GM18870 (cell line): Measurements from ENCODE around the gene IMMP2L.

ENCODE experiments used
- ATAC-seq: cut with Tn5 transposase; IDR thresholded peaks from one replicate; pipeline ENCODE4 v1.9.1; 2021; ENCODE audit warnings: moderate library complexity; ENCODE audit not compliant: unreplicated experiment

The IMMP2L gene

DNA sequence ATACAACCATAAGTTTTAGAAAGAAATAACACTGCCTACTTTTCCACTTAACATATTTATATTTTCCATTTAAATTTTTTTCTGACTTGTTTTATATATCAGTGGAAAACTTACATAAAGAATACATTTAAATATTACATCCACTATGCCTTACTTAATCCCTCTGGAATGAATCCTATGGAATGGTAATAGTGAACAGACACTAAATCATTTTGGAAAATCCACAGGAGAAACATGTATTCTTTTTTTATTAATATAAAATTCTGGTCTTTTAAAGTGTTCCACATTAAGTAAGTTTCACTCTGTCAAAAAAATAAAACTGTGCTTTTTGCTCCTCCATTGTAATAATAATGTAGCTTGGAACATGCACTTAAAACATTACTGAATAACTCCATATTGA, 708.1 kb downstream of the IMMP2L start:
- ATAC-seq: no peak

DNA sequence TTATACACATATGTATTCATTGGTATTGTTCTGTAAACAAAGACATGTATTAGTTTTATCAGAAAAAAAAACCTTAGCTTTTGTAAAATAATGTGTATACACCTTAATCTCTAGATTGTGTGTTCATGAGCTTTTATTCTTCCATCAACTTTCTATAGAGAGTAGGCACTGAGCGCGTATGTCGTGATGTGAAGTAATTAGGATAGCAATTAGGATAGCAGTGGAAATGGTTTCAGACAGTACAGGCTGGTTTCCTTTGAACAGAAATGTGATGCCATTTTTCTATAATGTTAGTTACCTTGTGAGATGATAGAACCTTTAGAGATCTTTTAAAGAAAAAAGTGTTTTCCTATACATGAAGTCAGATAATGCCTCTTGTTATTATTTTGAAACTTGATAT, 709.0 kb downstream of the IMMP2L start:
- ATAC-seq: no peak

DNA sequence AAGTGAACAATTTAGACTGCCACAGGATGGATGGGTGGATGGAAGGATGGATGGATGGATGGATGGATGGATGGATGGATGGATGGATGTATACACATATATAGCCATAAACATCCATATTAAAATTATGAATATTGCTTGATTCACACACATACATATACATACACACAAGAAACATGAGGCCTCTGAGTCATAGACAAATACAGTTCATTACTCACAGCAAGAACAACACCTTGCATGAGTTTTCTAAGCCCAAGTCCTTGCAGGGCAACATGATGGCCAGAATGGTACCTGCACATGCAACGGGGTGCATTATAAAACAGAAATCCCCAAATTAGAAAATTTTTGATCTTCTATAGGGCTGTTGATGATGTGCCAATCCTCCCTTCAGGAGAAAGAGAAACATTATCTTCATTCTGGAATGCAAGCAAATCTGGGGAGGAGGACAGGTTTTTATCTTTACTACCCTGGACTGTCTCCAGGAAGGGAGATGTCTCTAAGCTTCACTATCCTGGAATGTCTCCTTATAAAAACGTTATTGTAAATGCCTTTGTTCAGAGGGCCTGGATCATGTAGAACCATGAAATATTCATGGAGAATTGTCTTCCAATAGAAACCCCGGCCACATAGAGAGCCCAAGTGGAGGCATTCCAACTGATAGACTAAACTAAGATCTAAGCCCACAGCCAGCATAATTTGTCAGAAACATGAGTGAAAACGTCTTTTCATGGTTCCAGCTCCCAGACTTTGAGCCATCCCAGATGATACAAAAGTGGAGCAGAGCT, 709.9 kb downstream of the IMMP2L start:
- ATAC-seq: no peak

DNA sequence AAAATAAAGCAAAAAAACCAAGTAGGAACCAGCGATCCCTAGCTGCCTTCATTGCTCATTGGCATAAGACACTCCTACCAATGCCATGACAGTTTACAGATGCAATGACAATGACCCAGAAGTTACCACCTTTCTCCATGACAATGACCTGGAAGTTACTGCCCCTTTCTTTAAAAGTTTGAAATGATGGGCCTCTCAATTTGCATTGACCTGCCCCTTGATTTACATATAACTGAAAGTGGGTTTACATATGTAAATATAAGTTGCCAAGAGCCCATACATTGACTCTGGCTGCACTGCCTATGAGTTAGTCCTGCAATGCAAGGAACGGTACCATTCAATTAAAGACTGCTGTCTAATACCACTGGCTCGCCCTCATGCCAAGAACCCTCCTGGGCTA, 712.1 kb downstream of the IMMP2L start:
- ATAC-seq: no peak

DNA sequence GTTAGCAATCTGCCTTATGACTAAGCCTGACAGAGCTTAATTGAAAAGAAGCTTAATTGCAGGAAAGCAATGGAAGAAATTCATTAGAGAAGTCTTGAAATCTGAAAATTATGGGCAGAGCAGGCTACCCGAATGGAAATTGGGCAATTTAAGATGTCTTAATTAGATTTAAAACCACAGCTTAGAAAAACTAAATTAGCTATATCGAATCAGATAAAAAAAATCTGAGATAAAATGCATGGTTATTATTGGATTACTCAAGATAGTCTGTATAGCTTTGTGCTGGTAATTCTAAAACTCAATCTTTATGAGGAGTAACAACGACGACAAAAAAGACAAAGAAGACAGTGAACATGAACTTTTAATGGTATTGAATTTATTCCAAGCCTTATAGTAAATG, 719.5 kb downstream of the IMMP2L start:
- no peak for ATAC-seq

DNA sequence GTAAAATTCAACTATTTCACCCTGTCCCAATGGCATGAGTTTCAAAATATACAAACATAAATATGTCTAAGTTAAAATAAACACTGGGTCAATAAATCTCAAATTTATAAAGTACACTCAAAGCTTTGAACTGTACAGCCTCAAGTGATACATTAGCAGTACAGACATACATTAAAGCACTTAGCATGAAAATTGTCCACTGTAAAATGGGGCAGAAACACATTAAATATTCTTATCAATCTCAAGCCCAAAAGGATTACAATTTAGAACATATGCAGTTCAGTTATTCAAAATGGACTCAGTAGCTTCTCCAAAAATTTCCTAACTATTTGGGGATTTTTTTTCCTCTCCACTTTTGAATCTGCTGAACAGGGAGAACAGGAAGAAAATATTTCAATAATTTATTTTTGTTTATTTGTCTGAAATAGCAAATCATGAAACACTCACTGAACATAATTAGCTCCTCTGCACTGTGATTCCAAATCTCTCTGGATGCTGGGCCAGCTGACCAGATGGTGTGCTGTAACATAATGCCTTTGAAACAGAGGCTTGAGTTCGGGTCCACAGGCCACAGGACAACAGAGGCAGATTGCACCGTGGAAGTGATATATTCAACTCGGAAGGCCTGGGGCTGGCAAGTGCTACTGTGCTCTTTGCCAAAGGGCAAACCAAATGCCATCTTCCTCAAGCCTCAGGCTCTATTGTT, 720.3 kb downstream of the IMMP2L start:
- ATAC-seq: no peak

DNA sequence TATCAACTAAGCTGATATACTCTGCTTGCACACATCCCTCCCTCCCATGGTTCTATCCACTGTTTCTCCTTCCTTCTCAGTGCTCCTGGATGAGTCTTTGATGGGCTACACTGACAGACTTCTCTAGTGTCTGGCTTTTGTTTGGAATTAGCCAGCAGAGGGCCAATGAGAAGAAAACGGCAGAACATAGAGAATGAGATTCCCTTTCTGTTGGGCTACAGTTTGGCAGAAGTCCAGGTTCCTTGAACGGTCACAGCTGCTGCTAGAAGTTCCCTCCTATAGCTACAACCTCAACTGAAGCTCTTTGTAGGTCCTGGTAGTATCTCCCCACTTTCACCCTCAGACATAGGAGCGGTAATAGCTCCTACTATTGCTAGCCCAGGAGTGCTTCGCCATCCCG, 722.4 kb downstream of the IMMP2L start:
- ATAC-seq: no peak

DNA sequence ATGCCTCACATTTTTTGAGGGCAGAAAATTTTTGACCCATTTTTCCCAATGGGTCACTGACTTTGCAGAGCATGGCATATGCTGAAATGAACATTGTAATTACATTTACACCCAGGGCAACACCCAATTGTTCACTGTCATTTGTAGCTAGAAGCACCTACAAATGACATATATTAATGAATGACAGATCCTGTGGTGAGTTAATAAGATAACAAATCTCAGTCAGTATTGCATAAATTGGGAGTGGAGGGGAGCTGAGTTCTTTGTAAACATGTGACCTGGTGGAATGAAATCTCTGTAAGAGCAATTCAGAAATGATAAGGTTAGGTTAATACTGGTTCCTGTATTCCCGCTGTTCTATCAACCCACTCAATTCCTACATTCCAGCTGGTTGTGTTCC, 726.4 kb downstream of the IMMP2L start:
- ATAC-seq: no peak

DNA sequence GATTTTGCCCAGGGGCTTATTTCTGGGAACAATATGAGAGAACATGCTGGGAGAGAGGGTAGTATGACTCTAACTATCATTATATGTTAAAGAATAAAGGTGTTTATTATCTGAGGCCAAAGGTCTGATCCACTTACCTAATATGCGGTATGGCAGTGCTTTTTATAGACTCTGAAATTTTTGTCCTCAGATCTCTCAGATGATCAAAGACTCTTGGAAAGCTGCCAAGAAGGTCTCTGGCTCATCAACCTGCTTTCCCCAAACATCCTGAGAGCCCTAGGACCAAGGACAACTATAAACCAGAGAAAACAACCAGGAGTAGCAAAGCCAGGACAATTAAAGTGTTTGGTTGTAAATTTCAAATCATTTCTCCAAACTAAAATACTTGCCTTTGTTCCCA, 727.1 kb downstream of the IMMP2L start:
- ATAC-seq: no peak

DNA sequence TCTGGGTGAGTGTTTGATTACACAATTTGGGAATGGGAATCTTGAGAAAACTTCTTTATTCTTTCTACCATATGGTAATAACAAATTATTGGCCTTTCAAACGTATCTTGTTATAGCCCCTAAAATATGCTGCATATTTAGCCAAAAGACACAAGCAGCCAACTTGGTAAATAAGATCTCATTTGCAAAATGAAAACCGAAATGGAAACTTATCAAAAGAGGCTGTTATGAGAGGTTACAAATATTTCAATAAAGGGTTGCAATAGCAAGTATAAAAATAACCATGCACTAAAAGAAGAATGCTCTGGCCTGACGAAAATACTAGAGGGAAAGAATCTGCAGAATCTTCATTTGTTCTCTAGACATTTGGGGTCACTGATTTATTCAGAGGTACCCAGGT, 730.9 kb downstream of the IMMP2L start:
- ATAC-seq: no peak

DNA sequence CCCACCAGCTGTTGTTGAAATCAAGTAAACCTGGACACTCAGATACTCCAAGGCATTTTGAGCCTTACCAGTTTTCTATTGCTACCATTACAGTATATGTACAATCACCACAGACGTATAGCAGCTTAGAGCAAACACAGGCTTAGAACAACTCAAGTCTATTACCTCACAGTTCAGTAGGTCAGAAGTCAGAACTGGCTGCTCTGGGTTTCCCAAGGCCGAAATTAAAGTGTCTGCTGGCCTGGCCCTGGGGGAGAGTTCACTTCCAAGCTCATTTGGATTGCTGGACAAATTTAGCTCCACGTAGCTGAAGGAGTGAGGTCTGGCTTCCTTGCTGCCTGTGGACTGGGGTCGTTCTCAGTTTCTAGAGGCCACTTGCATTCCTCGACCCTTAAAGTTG, 731.5 kb downstream of the IMMP2L start:
- ATAC-seq: no peak

DNA sequence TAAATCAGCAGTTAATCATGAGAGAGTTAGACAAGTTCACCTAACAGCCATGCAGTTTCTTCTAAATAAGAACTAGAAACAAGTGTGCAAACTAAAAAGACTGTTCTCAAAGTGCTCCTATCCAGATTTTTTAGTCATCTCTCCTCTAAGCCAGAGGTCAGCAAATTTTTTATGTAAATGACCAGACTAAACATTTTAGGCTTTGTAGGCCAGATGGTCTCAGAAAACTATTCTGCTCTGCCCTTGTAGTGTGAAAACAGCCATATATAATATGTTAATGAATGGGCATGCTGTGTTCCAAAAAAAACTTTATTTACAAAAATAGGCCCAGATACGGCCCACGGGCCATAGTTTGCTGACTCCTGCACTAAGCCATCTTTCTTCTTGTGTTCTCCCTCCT, 734.4 kb downstream of the IMMP2L start:
- ATAC-seq: no peak

DNA sequence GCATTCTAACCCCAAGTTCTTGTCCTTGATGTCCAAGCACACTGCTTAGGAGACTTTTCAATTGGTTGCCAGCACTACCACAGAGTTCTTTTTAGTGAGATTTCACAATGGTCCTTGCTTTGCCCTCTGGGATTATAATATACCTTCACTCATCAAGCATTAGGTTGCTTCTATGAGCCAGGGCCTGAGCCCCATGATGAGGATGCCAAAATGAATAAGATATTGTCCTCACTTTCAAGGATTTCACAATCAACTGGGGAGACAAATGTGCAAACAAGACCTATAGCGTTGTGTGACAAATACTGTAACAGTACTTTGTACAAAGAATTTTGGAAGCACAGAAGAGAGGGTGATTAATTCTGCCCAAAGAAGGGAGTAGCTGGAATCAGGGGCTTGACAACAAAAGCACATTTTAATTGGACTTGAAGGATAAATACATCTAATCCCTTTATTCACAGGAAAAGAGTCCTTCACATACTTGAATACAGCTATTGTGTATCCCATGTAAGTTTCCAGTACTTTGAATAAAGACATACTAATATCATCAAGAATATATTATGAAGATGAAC, 734.9 kb downstream of the IMMP2L start:
- no peak for ATAC-seq

DNA sequence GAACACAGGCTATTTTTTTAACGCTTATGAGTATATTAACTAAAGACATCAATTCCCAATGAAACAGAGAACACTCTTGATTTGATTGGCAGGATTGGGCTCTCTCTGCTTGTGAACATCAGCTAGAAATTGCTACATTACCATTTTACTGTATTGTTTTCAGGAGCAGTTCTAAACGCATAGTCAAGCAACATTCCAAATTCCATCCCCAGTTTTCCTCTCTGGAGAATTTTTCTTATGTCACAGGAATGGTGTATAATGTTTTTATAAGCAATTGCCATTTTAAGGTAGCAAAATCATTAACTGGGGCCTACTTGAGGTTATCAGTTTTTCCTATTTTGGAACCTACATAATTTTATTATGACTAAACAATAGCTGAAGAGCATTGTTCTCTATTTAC, 748.3 kb downstream of the IMMP2L start:
- ATAC-seq: no peak

DNA sequence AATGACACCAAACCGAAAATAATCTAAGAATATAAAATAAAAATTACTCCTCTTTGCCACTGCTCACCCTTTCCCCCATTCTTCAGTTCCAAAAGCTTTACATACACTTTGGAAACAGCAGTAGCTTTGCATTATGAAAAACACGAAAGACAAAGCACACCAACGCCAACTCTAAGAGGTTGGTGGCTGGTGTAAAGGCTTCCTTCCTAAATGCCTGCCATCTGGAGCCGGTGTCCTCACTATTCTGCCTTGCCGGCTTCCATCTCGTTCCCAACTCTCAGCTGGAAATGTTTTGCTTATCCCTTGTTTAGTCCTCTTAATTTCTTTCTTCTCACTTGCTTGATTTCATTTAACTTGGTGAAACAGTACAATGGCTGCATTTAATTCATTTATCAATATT, 752.5 kb downstream of the IMMP2L start:
- ATAC-seq: no peak

DNA sequence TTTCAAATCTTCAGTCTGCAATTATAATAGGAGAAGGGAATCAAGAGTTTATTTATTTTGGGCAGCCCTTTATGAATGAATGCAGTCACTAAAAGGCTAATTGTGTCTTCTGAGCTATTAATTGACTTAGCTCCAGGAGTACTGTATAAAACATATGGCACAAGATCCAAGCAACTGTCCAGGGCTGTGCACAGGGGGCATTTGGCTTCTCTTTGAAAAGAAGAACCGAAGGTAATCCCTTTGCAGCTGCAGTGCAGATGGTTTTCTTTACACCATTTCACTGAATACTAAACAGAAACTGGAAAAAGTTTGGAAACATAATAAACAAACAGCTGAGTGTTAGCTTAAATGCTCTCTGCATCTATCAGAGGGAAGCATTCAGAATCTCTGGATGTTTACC, 753.9 kb downstream of the IMMP2L start:
- no peak for ATAC-seq

DNA sequence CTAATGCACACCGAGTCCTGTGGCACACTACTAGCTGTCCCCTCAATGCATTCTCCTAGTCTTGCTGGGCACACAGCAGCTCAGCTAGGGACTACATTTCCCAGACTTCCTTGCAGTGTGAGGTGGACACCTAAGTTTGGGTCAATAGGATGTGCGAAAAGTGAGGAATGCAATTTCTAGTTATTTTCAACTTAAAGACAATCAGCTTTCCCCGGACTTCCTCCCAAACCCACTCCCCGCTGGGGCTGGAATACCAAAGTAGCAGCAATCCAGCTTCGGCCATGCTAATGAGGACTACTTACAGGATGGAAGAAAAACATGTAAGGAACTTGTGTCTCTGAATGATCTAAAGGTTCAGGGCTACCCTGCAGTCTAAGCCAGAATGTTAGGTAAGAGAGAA, 757.8 kb downstream of the IMMP2L start:
- ATAC-seq: no peak

DNA sequence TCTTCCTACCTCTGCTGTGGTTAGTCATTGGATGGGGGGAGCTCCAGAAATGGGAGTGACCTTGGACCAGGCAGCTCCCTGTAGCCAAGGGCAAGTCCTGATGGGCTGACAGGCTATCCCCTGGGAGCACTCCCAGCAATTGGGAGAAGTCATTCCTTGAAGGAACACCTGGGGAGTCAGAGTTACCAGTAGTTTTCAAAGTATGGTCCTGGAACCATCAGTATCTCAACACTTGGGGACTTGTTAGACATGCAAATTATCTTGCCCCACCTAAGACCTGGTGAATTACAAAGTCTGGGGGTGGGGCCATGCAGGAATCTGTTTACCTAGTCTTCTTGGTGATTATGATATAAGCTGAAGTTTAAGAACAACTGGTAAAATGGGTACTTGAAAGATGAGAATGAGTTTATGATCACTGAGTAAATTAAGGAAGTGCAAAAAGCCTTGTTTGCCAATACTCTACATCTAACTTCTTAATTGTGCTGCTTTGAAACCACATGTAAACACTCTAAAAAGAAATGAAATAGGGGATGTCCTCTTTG, 758.6 kb downstream of the IMMP2L start:
- no peak for ATAC-seq

DNA sequence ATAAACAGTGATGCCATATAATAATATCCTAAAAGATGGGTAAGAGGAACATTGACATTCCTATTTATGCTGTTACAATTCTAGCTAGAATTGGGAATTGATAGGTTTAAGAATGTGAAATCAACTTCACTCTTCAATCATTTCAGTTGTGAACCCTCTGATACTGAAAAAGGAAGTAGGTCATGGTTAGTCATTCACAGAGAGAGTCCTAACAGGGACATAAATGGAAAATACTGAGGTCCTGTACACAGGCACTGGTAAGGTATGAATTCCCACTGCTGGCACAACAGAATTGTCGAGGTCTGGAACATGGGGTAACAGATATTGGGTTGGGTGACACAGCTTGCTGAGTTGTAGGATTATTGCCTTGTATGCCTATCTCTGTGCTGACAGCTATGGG, 760.8 kb downstream of the IMMP2L start:
- ATAC-seq: peak; percentile 75

DNA sequence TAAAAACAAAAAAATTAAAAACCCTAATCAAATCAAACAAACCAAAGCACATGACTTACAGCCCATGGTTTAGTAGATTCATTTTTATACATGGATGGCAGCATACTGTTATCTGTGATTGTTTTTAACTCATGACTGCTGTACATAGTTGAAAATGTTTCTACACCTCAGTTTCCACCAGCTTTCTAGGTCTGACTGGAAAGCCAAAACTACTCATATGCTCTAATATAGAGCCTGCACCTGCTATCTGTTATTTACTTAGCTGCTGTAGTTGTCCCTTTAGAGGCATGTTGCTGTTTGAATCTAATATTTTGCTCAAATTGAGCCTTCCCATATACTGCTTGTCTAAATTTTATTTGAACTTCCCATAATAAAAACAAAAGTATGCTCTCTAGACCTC, 761.3 kb downstream of the IMMP2L start:
- peak; percentile 59 for ATAC-seq

DNA sequence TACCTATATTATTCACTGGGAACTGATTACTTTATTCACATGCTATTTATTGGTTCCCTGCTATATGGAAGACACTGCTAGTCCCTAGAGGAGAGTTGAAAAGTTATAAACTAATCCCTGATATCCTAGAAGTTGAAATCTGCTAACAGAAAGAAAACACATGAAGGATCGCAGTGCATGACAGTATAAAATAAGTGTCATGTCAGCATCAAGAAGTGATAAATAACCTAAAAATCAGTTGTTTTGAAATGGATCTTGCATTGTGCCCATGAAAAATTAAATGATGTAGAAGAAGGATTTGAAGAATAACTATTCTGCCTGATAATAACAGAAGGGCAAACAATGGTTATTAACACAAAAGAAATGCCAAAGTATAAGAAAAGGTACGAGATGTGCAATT, 764.6 kb downstream of the IMMP2L start:
- no peak for ATAC-seq

DNA sequence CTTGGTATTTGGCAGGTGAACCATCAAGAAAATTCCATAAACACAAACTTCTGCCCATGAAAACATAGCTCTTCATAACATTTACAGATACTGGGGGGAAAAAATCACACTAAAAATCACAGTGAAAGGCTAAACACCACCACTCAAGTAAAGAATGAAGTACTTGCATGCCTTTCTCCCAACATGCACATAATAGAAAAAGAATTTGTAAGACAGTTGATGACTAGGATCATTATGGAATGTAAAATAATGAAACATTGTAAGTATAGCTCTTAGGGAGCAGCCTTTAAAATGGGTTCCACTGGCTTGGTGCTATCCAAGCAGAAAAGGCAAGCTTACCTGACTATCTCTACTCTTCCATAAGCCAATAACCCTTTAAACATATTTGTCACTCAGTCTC, 771.3 kb downstream of the IMMP2L start:
- no peak for ATAC-seq
